K562 (cell line): Measurements from ENCODE around the gene TBC1D2.

Source experiments
- CBX5 ChIP-seq: IDR thresholded peaks from 2 replicates; pipeline ENCODE4 v1.6.1; 2014; ENCODE audit warnings: low read depth, borderline replicate concordance
- ESRRA ChIP-seq: fragments of 450-650 bp; IDR thresholded peaks from 2 replicates; pipeline ENCODE4 v1.6.1; 2014; ENCODE audit warnings: low read depth, mild to moderate bottlenecking, moderate library complexity, borderline replicate concordance
- GTF2E2 ChIP-seq: fragments of 200-800 bp; sonication (Bioruptor generic); IDR thresholded peaks from 2 replicates; pipeline ENCODE4 v1.6.1; 2016; ENCODE audit warnings: missing genetic modification characterization, missing compliant biosample characterization
- HES1 ChIP-seq: fragments of 450-650 bp; IDR thresholded peaks from 2 replicates; pipeline ENCODE4 v1.6.1; 2016; ENCODE audit warnings: low read depth, mild to moderate bottlenecking, moderate library complexity
- TEAD4 ChIP-seq, 2 experiments: sonication (generic) in 1 of 2; formaldehyde crosslinking in 1 of 2; IDR thresholded peaks; 2 replicates each; pipeline versions ENCODE4 v1.6.1 to v1.8.0; 2012 to 2022; ENCODE audit warnings: borderline replicate concordance in 1 of 2, inconsistent platforms in 1 of 2, low read length in 1 of 2, mild to moderate bottlenecking in 1 of 2, missing genetic modification reagents in 1 of 2
- ZMIZ1 ChIP-seq, 2 experiments: fragments of 150-350 bp in 1 of 2; IDR thresholded peaks; 2 replicates each; pipeline ENCODE4 v1.6.1; 2012 to 2016; ENCODE audit warnings: low read depth in 2 of 2, low read length in 2 of 2, mild to moderate bottlenecking in 1 of 2, moderate library complexity in 1 of 2
- ZNF282 ChIP-seq: sonication (generic); formaldehyde crosslinking; IDR thresholded peaks from 2 replicates; pipeline ENCODE4 v1.8.1; 2023; ENCODE audit warnings: missing genetic modification reagents

- TF ChIP-seq ESRRA, result no peak
- no peak for TF ChIP-seq GTF2E2
- no peak for TF ChIP-seq ZNF282
- TF ChIP-seq ZMIZ1 (IDR thresholded peaks at IDR 0.05; ENCODE audit: low read depth in 2 of 2, low read length in 2 of 2), result no peak
- no peak for TF ChIP-seq CBX5
- TF ChIP-seq TEAD4 (IDR thresholded peaks at IDR 0.05; ENCODE audit: low read length), result no peak
- no peak for TF ChIP-seq TEAD4 (CRISPR knock-in tag; IDR thresholded peaks at IDR 0.05; ENCODE audit: borderline replicate concordance)
- TF ChIP-seq HES1, result no peak
Measured at GRCh38 chr9:98249771-98250170, 5.7 kb downstream of the TBC1D2 start.
